Astrocyte (in vitro differentiated cells and primary cell): ENCODE measurements around the gene TIMP2. TPM values are rescaled to one million over a fixed set of nuclear protein-coding genes. Genes with fewer than 3 reads are reported as not detected.
"Not testable (repeated sequence)": the region's sequence is repeated elsewhere in the genome, so short reads cannot be mapped to it uniquely, and the experiment has no call there.

ENCODE experiments used
- DNase-seq: peaks from one replicate; pipeline ENCODE4 v3.0.0-alpha.2; 2010; ENCODE audit warnings: low read depth
- FAIRE-seq: peaks from 2 replicates; lab custom pipeline; 2011; peaks lifted over from hg19 to GRCh38; lab: Jason Lieb, UNC
- H2AFZ ChIP-seq: 2 replicates; pipeline ENCODE4 v1.6.0; 2012; ENCODE audit warnings: low read depth, low read length, inconsistent platforms
- H3K27ac ChIP-seq: 2 replicates; pipeline ENCODE4 v1.5.1; 2011; ENCODE audit warnings: low read depth, low read length, inconsistent platforms
- H3K27me3 ChIP-seq: 2 replicates; pipeline ENCODE4 v1.6.0; 2011; ENCODE audit warnings: low read length, inconsistent platforms; ENCODE audit not compliant: insufficient read depth
- H3K36me3 ChIP-seq: 2 replicates; pipeline ENCODE4 v1.5.1; 2011; ENCODE audit warnings: low read length, inconsistent platforms; ENCODE audit not compliant: insufficient read depth
- H3K4me1 ChIP-seq: 2 replicates; pipeline ENCODE4 v1.5.1; 2011; ENCODE audit warnings: low read length, inconsistent platforms; ENCODE audit not compliant: insufficient read depth
- H3K4me2 ChIP-seq: 2 replicates; pipeline ENCODE4 v1.6.0; 2012; ENCODE audit warnings: low read length, inconsistent platforms
- H3K4me3 ChIP-seq: 2 replicates; pipeline ENCODE4 v1.5.1; 2011; ENCODE audit warnings: low read depth, mild to moderate bottlenecking, low read length, inconsistent platforms; ENCODE audit not compliant: insufficient read depth
- H3K79me2 ChIP-seq: 2 replicates; pipeline ENCODE4 v1.6.0; 2012; ENCODE audit warnings: mild to moderate bottlenecking, low read length, inconsistent platforms; ENCODE audit not compliant: insufficient read depth
- H3K9ac ChIP-seq: 2 replicates; pipeline ENCODE4 v1.6.0; 2012; ENCODE audit warnings: mild to moderate bottlenecking, low read length, inconsistent platforms
- H3K9me3 ChIP-seq: 2 replicates; pipeline ENCODE4 v1.5.1; 2012; ENCODE audit warnings: low read depth, mild to moderate bottlenecking, low read length, inconsistent platforms; ENCODE audit not compliant: insufficient read depth
- H4K20me1 ChIP-seq: 2 replicates; pipeline ENCODE4 v1.6.0; 2012; ENCODE audit warnings: low read length, inconsistent platforms; ENCODE audit not compliant: insufficient read depth
- H3K27ac Mint-ChIP-seq: one replicate; pipeline ENCODE4 v1.8.0; 2021; ENCODE audit warnings: mild to moderate bottlenecking, mixed read lengths; ENCODE audit not compliant: unreplicated experiment
- H3K27me3 Mint-ChIP-seq: one replicate; pipeline ENCODE4 v1.8.0; 2021; ENCODE audit warnings: low read depth, mixed read lengths; ENCODE audit not compliant: unreplicated experiment
- H3K36me3 Mint-ChIP-seq: one replicate; pipeline ENCODE4 v1.8.0; 2021; ENCODE audit warnings: low read depth, mixed read lengths; ENCODE audit not compliant: unreplicated experiment
- H3K4me1 Mint-ChIP-seq: one replicate; pipeline ENCODE4 v1.8.0; 2021; ENCODE audit warnings: low read depth, mixed read lengths; ENCODE audit not compliant: unreplicated experiment
- H3K4me3 Mint-ChIP-seq: one replicate; pipeline ENCODE4 v1.8.0; 2021; ENCODE audit warnings: mild to moderate bottlenecking, moderate library complexity, mixed read lengths; ENCODE audit not compliant: unreplicated experiment
- H3K9me3 Mint-ChIP-seq: one replicate; pipeline ENCODE4 v1.8.0; 2021; ENCODE audit warnings: mild to moderate bottlenecking, mixed read lengths; ENCODE audit not compliant: unreplicated experiment
- CTCF ChIP-seq: IDR thresholded peaks from 2 replicates; pipeline ENCODE4 v1.5.1; 2011; ENCODE audit warnings: low read depth, mild to moderate bottlenecking, inconsistent platforms, low read length, moderate library complexity; ENCODE audit not compliant: insufficient read depth
- EZH2 ChIP-seq: IDR thresholded peaks from 2 replicates; pipeline ENCODE4 v1.6.1; 2012; ENCODE audit warnings: mild to moderate bottlenecking, low read length, inconsistent platforms; ENCODE audit not compliant: insufficient read depth
- total RNA-seq: library from RNA; stranded (reverse); gene quantifications from 2 replicates; pipeline ENCODE4 v1.2.1, GENCODE V29; 2021

Gene TIMP2
- total RNA-seq, 1 donor from 2014 or later, result 184 TPM

DNA sequence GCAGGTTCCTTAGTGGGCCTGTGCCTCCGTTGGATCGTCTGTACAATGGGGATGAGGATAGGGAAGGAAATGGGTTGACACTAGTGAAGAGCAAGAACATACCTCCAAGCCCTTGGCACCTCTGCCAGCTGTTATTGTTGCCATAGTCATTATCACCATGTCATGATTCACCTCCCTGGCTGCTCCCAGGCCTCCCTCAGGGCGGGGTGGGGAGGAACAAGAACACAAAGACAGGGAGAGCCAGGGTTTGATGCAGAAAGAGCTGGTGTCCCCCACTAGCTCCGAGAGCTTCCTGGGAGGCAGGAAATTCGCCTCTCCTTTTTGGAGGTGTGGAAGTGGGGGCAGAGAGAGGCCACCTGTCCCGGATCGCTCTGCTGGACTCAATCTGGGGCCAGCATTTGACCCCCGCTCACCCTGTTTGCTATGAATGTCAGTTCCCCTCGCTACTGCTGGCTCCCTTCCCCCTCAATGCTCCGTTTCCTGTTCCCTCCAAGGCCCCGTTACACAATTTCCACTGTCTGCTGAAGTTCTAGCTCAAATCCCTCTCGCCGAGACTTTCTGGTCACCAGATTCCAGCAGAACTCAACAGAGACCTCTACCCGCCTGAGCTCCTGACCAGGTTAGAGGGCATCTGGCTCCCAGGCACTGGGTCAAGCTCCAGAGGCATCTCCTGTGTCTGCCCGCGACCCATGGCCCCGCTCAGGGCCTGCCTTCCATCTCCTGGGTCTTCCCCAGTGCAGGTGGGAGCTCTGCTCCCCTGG is 9.1 kb downstream of the TIMP2 start:
- Histone ChIP-seq H3K4me1 (peaks cover 20% of the 10 kb centered on the region), H4K20me1 (peaks cover 85% of the 10 kb centered on the region), H3K79me2 (peaks cover 93% of the 10 kb centered on the region)

DNA sequence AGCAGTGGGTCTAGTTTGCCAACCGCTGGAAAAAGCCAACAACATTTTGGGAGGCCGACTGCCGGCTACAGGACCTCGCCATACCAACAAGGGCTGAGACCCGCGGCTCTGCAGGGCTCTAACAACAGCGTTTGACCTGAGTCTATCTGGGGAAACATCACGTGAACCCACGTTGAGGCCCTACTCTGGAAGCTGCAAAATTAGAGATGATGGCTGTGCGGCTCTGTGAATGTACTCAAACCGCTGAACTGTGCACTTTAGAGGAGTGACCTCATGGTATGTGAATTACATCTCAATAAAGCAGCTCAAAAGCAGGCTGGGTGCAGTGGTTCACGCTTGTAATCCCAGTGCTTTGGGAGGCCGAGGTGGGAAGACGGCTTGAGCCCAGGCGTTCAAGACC is 12.1 kb downstream of the TIMP2 start:
- no peaks in the 10 kb centered on the region for H3K36me3 ChIP-seq
- H3K4me1 Mint-ChIP-seq, result peaks cover 12% of the 10 kb centered on the region
- H3K27me3 ChIP-seq, result no peaks in the 10 kb centered on the region
- peaks cover 11% of the 10 kb centered on the region for H3K36me3 Mint-ChIP-seq
- no peak overlapping the region for H3K4me3 ChIP-seq
- no peak for DNase-seq
- no peaks in the 10 kb centered on the region for H3K9me3 ChIP-seq
- no peak overlapping the region for H3K4me2 ChIP-seq
- peaks cover 93% of the 10 kb centered on the region for H3K79me2 ChIP-seq
- no peak overlapping the region for H3K9ac ChIP-seq
- H3K27me3 Mint-ChIP-seq, result no peaks in the 10 kb centered on the region
- no peak overlapping the region for H2AFZ ChIP-seq
- H3K9me3 Mint-ChIP-seq, result no peaks in the 10 kb centered on the region
- TF ChIP-seq CTCF (no peak), EZH2 (no peak)
- H4K20me1 ChIP-seq, result peaks cover 85% of the 10 kb centered on the region
- peaks cover 11% of the 10 kb centered on the region for H3K4me1 ChIP-seq
- H3K27ac ChIP-seq, result no peak overlapping the region
- no peak for FAIRE-seq
- no peak overlapping the region for H3K27ac Mint-ChIP-seq
- no peak overlapping the region for H3K4me3 Mint-ChIP-seq

More for the DNA sequence above, 9.1 kb downstream of the TIMP2 start:
- Mint-ChIP-seq H3K27me3 (no peaks in the 10 kb centered on the region), H3K36me3 (peaks cover 12% of the 10 kb centered on the region), H3K9me3 (no peaks in the 10 kb centered on the region), H3K4me3 (no peak overlapping the region), H3K27ac (peak overlapping the region; percentile 58), H3K4me1 (peaks cover 20% of the 10 kb centered on the region)
- Histone ChIP-seq H2AFZ (no peak overlapping the region), H3K27me3 (no peaks in the 10 kb centered on the region), H3K4me2 (peak overlapping the region; percentile 53), H3K36me3 (no peaks in the 10 kb centered on the region), H3K9ac (peak overlapping the region; percentile 40), H3K27ac (peak overlapping the region; percentile 4), H3K9me3 (no peaks in the 10 kb centered on the region), H3K4me3 (no peak overlapping the region)
- TF ChIP-seq EZH2 (no peak), CTCF (no peak)
- no peak for FAIRE-seq
- DNase-seq, result peak; percentile 49

GRCh38 chr17:78912082-78912481 is 13.1 kb downstream of the TIMP2 start:
- H4K20me1 ChIP-seq, result peaks cover 87% of the 10 kb centered on the region
- H3K9me3 Mint-ChIP-seq, result no peaks in the 10 kb centered on the region
- no peak overlapping the region for H2AFZ ChIP-seq
- H3K4me1 ChIP-seq, result peaks cover 11% of the 10 kb centered on the region
- no peak overlapping the region for H3K4me2 ChIP-seq
- H3K4me1 Mint-ChIP-seq, result peaks cover 8% of the 10 kb centered on the region
- peaks cover 10% of the 10 kb centered on the region for H3K36me3 Mint-ChIP-seq
- no peaks in the 10 kb centered on the region for H3K36me3 ChIP-seq
- H3K4me3 Mint-ChIP-seq, result no peak overlapping the region
- no peak overlapping the region for H3K27ac Mint-ChIP-seq
- TF ChIP-seq EZH2, result no peak
- TF ChIP-seq CTCF, result no peak
- H3K9ac ChIP-seq, result no peak overlapping the region
- H3K27ac ChIP-seq, result no peak overlapping the region
- H3K4me3 ChIP-seq, result no peak overlapping the region
- H3K27me3 Mint-ChIP-seq, result no peaks in the 10 kb centered on the region
- H3K79me2 ChIP-seq, result peaks cover 94% of the 10 kb centered on the region
- FAIRE-seq (no peak), DNase-seq (no peak)
- H3K9me3 ChIP-seq, result no peaks in the 10 kb centered on the region
- no peaks in the 10 kb centered on the region for H3K27me3 ChIP-seq

DNA sequence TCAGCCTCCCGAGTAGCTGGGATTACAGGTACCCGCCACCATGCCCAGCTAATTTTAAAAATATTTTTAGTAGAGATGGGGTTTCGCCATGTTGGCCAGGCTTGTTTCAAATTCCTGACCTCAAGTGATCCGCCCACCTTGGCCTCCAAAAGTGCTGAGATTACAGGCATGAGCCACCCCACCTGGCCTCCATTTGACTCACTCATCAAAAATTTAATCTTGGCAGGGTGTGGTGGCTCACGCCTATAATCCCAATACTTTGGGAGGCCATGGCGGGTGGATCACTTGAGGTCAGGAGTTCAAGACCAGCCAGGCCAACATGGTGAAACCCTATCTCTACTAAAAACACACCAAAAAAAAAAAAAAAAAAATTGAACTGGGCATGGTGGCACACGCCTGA is 13.6 kb downstream of the TIMP2 start:
- H3K4me3 Mint-ChIP-seq, H3K27me3 ChIP-seq, H3K27ac ChIP-seq, DNase-seq, H3K27ac Mint-ChIP-seq, H3K4me1 Mint-ChIP-seq, H3K9ac ChIP-seq, H3K9me3 ChIP-seq, H3K36me3 ChIP-seq, H3K27me3 Mint-ChIP-seq, H3K4me2 ChIP-seq, H3K4me1 ChIP-seq, H3K36me3 Mint-ChIP-seq, H2AFZ ChIP-seq, H3K4me3 ChIP-seq, H3K9me3 Mint-ChIP-seq, FAIRE-seq: not testable (repeated sequence)
- H3K79me2 ChIP-seq, result peaks cover 95% of the 10 kb centered on the region
- H4K20me1 ChIP-seq, result peaks cover 87% of the 10 kb centered on the region
